Fibroblast of mammary gland (primary cell): ENCODE results near the gene LAMB3.

Experiments
- DNase-seq: peaks from one replicate; pipeline ENCODE4 v3.0.0-alpha.2; 2010; ENCODE audit warnings: low read depth
- H3K4me3 ChIP-seq: 2 replicates; pipeline ENCODE4 v1.5.1; 2011; ENCODE audit warnings: low read depth, mild to moderate bottlenecking, low read length, moderate library complexity; ENCODE audit not compliant: control insufficient read depth
- TF ChIP-seq, protein P1 (sequence below): conservative IDR thresholded peaks from 2 replicates; pipeline ENCODE4 v1.5.1; 2011; ENCODE audit warnings: low read depth, low read length, inconsistent platforms; ENCODE audit not compliant: control insufficient read depth, insufficient read depth

LAMB3 gene

DNA sequence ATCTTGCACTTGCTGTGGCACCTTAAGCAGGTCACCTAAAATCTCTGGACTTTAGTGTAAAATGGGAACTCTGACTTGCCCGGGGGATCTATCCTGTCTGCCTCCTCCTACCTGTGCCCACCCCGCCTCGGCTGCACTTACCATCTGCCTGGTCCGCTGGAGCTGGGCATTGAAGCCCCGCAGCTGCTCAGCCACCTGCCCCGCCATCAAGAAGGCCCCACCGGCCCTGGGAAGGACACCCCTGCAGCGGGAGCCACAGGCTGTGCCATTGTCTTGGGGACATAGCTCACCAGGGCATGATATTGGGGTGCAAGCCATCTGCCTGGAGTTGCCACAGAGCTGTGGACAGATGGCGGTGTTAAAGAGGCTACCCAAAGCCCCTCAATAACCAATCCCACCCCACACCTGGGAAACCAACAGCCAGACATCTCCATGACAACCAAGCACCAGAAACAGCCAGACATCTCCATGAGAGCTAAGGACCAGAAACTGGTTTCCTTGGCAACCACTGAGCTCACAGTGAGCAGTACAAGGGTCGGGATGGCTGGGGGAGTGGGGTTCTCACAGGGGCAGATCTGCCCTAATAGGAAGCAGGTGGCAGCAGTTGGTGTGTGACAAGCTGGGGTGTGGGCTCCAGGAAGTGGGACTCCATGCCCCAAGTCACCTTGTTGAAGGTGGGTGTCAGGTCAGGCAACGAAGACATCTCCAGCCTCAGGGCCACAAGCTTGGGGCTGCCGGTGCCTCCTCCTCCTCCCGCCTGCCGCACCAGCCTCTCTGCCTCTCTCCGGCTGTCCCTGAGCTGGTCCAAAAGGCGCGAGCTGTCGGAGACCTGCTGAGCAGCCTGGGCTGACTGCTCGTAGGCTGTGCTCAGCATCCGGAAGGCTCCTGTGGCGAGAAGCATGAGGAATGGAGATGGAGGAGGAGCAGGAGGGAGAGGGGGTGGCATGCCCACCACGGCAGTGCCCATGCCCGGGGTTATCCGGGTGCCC lies 29.1 kb downstream of the LAMB3 start:
- DNase-seq, result no peak
- H3K4me3 ChIP-seq, result no peak overlapping the region
- TF ChIP-seq, protein P1, sequence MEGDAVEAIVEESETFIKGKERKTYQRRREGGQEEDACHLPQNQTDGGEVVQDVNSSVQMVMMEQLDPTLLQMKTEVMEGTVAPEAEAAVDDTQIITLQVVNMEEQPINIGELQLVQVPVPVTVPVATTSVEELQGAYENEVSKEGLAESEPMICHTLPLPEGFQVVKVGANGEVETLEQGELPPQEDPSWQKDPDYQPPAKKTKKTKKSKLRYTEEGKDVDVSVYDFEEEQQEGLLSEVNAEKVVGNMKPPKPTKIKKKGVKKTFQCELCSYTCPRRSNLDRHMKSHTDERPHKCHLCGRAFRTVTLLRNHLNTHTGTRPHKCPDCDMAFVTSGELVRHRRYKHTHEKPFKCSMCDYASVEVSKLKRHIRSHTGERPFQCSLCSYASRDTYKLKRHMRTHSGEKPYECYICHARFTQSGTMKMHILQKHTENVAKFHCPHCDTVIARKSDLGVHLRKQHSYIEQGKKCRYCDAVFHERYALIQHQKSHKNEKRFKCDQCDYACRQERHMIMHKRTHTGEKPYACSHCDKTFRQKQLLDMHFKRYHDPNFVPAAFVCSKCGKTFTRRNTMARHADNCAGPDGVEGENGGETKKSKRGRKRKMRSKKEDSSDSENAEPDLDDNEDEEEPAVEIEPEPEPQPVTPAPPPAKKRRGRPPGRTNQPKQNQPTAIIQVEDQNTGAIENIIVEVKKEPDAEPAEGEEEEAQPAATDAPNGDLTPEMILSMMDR, result no peak

DNA sequence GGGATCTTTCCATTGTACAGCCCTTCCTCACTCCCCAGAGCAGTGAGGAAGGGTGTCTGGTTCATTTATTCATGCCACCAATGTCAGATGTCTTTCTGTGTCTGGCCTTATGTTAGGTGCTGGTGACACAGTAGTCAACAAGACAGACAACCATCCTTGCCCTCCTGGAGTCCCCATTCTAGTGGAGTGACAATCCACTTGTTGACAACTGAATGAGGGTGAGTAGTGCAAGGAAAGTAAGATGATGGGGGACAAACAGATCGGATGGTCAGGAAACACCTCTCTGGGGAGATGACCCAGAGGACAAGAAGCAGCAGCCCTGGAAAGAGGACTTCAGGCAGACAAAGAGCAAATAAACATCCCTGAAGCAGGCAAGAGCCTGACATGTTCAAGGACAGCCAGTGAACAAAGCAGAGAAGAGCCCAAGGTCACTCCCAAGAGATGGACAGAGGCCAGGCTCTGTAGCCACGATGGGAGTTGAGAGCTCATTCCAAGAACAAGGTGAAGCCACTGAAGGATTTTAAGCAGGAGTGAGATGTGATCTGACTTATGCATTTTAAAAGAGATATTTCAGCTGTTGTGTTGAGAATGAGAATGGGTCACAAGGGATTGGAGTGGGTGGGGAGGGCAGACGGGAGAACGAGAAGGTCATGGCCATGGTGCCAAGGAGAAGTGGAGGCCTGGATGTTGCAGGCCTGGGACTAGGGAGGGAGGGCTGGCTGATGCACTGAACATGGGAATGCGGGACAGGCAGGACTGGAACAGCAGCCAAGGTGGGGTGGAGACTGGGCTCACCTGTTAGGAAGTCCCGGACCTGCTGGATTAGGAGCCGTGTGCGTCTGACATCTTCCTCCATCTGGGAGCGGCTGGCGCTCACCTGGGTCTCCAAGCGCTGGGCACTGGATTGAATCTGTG lies 30.2 kb downstream of the LAMB3 start:
- DNase-seq, result no peak
- H3K4me3 ChIP-seq, result no peak overlapping the region
- TF ChIP-seq, protein P1, result no peak

DNA sequence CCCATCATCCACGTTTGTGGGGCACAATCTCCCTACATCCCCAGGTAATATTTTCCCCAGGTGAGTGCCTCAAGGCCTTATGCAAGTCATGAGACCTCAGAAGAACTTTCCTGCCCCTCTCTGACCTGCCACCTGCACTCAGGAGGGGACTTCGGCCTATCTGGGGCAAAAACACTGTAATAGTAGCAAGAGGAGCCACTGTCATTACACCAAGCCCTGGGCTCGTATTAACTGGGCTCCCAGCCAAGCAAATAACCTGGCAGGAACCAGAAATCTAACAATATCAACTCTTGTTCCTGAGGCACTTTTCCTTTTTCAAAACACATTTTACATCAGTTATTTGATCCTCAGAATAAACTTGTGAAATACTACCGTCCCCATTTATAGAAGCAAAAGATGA lies 30.9 kb downstream of the LAMB3 start:
- TF ChIP-seq, protein P1, result no peak
- DNase-seq, result no peak
- no peak overlapping the region for H3K4me3 ChIP-seq

DNA sequence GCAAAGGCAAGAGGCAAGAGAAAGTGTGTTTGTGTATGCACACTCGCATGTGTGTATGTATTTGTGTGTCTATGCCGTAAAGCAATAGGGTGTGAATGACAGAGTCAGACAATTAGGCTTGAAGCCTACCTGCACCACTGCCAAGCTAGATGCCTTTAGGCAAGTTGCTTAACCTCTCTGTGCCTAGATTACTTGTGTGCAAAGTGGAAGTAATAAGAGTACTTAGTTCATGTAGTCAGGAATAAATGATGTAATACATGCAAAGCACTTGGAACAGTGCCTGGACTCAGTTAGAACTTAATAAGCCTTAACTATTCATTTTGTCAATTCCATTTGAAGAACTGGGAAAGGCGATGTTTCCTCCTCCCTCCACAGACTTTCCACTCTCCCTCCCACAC lies 31.7 kb downstream of the LAMB3 start:
- TF ChIP-seq, protein P1, result no peak
- no peak overlapping the region for H3K4me3 ChIP-seq
- peak; percentile 37 for DNase-seq

DNA sequence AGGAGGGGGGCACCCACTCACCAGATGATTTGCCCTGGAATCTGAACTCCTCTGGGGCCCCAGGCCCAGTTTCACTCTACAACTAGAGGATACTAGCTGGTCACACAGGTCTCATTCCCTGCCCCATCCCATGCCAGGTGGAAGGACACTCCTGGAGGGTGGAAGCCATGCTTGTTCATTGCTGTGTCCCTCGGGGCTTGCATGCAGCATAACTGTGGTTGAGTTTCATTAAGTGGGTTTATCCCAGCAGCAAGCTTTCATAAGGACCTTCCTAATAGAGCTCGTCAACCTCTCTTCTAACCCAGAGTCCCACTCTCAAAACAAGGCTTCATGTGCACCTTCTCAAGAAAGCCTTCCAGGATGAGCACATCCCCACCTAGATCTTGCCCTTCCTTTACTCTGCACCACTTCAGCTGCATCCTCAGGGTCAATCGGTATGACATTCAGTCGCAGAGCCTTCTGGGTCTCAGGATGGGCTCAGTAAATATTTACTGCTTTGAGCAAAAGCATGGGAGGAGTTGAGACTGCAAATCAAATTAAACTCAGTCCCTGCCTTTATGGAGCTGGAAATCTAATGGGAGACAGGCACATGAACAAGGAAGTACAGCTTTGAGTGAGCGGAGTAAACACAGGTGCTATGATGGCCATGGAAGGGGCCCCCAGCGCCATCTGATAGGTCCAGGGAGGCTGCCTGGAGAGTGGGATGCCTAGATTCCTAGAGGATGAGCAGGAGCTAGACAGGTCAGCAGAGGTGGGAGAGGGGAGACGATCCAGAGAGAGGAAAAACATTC lies 32.3 kb downstream of the LAMB3 start:
- no peak overlapping the region for H3K4me3 ChIP-seq
- no peak for DNase-seq
- TF ChIP-seq, protein P1, result no peak
